Effector CD8-positive, alpha-beta T cell (primary cell): ENCODE measurements around the gene ZNF519.

Source experiments
- DNase-seq: peaks from one replicate; lab custom pipeline; 2025; lab: John Stamatoyannopoulos, UW

ZNF519 gene

GRCh38 chr18:14097761-14098160 is 34.5 kb downstream of the ZNF519 start:
- DNase-seq = no peak

- DNase-seq = no peak
Observed at GRCh38 chr18:14093307-14093915, 38.8 kb downstream of the ZNF519 start.

- DNase-seq = no peak
Observed at GRCh38 chr18:14092625-14093306, 39.5 kb downstream of the ZNF519 start.

GRCh38 chr18:14089781-14090180 is 42.5 kb downstream of the ZNF519 start:
- no peak for DNase-seq

GRCh38 chr18:14089191-14089590 is 43.0 kb downstream of the ZNF519 start:
- no peak for DNase-seq

GRCh38 chr18:14086458-14087231 is 45.6 kb downstream of the ZNF519 start:
- no peak for DNase-seq

GRCh38 chr18:14085770-14086457 is 46.3 kb downstream of the ZNF519 start:
- no peak for DNase-seq

- no peak for DNase-seq
Observed at GRCh38 chr18:14075196-14075595, 57.0 kb downstream of the ZNF519 start.

- no peak for DNase-seq
Observed at GRCh38 chr18:14074187-14074586, 58.0 kb downstream of the ZNF519 start.

GRCh38 chr18:14053661-14054060 is 78.6 kb downstream of the ZNF519 start:
- no peak for DNase-seq
